ENCODE data around the gene SCAI. TPM values are rescaled to one million over a fixed set of nuclear protein-coding genes. Genes with fewer than 3 reads are reported as not detected.

SCAI gene
- total and polyA plus RNA-seq, 2 donors (not counting 1 experiment from before 2014, with no cell fraction given): 5.4 to 9.7 TPM

GRCh38 chr9:125066839-125067619, 76.3 kb downstream of the SCAI start:
- Histone ChIP-seq H3K9me3 (ENCODE audit: control insufficient read depth, insufficient read depth, low read depth, low read length) (no peaks in the 10 kb centered on the region), H3K27me3 (ENCODE audit: control insufficient read depth, insufficient read depth, low read length) (no peaks in the 10 kb centered on the region), H3K79me2 (ENCODE audit: control insufficient read depth, insufficient read depth, low read length) (no peaks in the 10 kb centered on the region), H3K9ac (ENCODE audit: insufficient read depth, low read length) (no peak overlapping the region), H3K4me1 (ENCODE audit: control insufficient read depth, extremely low read depth, insufficient read depth, low read length) (no peaks in the 10 kb centered on the region), H3K27ac (ENCODE audit: insufficient read depth, low read length) (peak overlapping the region; percentile 28), H3K4me2 (ENCODE audit: extremely low read depth, insufficient read depth, low read length) (peak overlapping the region; percentile 71), H3K4me3 (replicated peaks in 1 of 4; ENCODE audit: control extremely low read depth in 1 of 4, insufficient read depth in 1 of 4, low read depth in 3 of 4, low read length in 4 of 4) (no peak overlapping the region), H2AFZ (ENCODE audit: low read length) (peak overlapping the region; percentile 73), H4K20me1 (ENCODE audit: control insufficient read depth, extremely low read depth, insufficient read depth, low read length) (no peaks in the 10 kb centered on the region), H3K36me3 (ENCODE audit: control insufficient read depth, insufficient read depth, low read length) (no peaks in the 10 kb centered on the region)
- DNase-seq (ENCODE audit: low read depth in 2 of 2): peak; percentile 29 to 66
- TF ChIP-seq, protein P1, sequence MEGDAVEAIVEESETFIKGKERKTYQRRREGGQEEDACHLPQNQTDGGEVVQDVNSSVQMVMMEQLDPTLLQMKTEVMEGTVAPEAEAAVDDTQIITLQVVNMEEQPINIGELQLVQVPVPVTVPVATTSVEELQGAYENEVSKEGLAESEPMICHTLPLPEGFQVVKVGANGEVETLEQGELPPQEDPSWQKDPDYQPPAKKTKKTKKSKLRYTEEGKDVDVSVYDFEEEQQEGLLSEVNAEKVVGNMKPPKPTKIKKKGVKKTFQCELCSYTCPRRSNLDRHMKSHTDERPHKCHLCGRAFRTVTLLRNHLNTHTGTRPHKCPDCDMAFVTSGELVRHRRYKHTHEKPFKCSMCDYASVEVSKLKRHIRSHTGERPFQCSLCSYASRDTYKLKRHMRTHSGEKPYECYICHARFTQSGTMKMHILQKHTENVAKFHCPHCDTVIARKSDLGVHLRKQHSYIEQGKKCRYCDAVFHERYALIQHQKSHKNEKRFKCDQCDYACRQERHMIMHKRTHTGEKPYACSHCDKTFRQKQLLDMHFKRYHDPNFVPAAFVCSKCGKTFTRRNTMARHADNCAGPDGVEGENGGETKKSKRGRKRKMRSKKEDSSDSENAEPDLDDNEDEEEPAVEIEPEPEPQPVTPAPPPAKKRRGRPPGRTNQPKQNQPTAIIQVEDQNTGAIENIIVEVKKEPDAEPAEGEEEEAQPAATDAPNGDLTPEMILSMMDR (conservative IDR thresholded peaks at IDR 0.05 in 1 of 2, IDR thresholded peaks at IDR 0.05 in 1 of 2; ENCODE audit: low read depth in 1 of 2, low read length in 2 of 2): no peak
- TF ChIP-seq EZH2 (IDR thresholded peaks at IDR 0.05; ENCODE audit: low read length, missing control alignments): no peak

DNA sequence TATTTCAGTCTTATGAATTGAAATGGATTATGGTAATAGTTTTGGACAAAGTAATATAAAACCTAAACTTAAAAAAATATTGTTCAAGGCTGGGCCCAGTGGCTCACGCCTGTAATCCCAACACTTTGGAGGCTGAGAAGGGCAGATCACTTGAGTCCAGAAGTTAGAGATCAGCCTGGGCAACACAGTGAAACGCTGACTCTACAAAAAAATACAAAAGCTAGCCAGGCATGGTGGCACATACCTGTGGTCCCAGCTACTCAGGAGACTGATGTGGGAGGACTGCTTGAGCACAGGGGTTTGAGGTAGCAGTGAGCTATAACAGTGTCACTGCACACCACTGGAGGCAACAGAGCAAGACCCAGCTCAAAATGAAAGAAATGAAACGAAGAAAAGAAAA, 81.9 kb downstream of the SCAI start:
- Histone ChIP-seq H3K79me2 (ENCODE audit: control insufficient read depth, insufficient read depth, low read length) (no peaks in the 10 kb centered on the region), H3K36me3 (ENCODE audit: control insufficient read depth, insufficient read depth, low read length) (no peaks in the 10 kb centered on the region), H3K4me1 (ENCODE audit: control insufficient read depth, extremely low read depth, insufficient read depth, low read length) (no peaks in the 10 kb centered on the region), H3K9ac (ENCODE audit: insufficient read depth, low read length) (no peak overlapping the region), H3K9me3 (ENCODE audit: control insufficient read depth, insufficient read depth, low read depth, low read length) (no peaks in the 10 kb centered on the region), H2AFZ (ENCODE audit: low read length) (no peak overlapping the region), H3K4me2 (ENCODE audit: extremely low read depth, insufficient read depth, low read length) (no peak overlapping the region), H3K27ac (ENCODE audit: insufficient read depth, low read length) (no peak overlapping the region), H4K20me1 (ENCODE audit: control insufficient read depth, extremely low read depth, insufficient read depth, low read length) (no peaks in the 10 kb centered on the region), H3K27me3 (ENCODE audit: control insufficient read depth, insufficient read depth, low read length) (no peaks in the 10 kb centered on the region), H3K4me3 (replicated peaks in 1 of 4; ENCODE audit: control extremely low read depth in 1 of 4, insufficient read depth in 1 of 4, low read depth in 3 of 4, low read length in 4 of 4) (no peak overlapping the region)
- DNase-seq (ENCODE audit: low read depth in 2 of 2): no peak
- TF ChIP-seq, protein P1 (conservative IDR thresholded peaks at IDR 0.05 in 1 of 2, IDR thresholded peaks at IDR 0.05 in 1 of 2; ENCODE audit: low read depth in 1 of 2, low read length in 2 of 2): no peak
- no peak for TF ChIP-seq EZH2 (IDR thresholded peaks at IDR 0.05; ENCODE audit: low read length, missing control alignments)

- no peaks in the 10 kb centered on the region for H3K4me1 ChIP-seq (ENCODE audit: control insufficient read depth, extremely low read depth, insufficient read depth, low read length)
- peaks cover 2% of the 10 kb centered on the region for H3K36me3 ChIP-seq (ENCODE audit: control insufficient read depth, insufficient read depth, low read length)
- H2AFZ ChIP-seq (ENCODE audit: low read length): no peak overlapping the region
- H3K4me3 ChIP-seq (replicated peaks in 1 of 4; ENCODE audit: control extremely low read depth in 1 of 4, insufficient read depth in 1 of 4, low read depth in 3 of 4, low read length in 4 of 4): no peak overlapping the region
- no peak overlapping the region for H3K27ac ChIP-seq (ENCODE audit: insufficient read depth, low read length)
- H3K27me3 ChIP-seq (ENCODE audit: control insufficient read depth, insufficient read depth, low read length): no peaks in the 10 kb centered on the region
- DNase-seq (ENCODE audit: low read depth in 2 of 2): peak in 1 of 2 donors; percentile 12
- TF ChIP-seq, protein P1 (conservative IDR thresholded peaks at IDR 0.05 in 1 of 2, IDR thresholded peaks at IDR 0.05 in 1 of 2; ENCODE audit: low read depth in 1 of 2, low read length in 2 of 2): no peak
- TF ChIP-seq EZH2 (IDR thresholded peaks at IDR 0.05; ENCODE audit: low read length, missing control alignments): no peak
- no peaks in the 10 kb centered on the region for H4K20me1 ChIP-seq (ENCODE audit: control insufficient read depth, extremely low read depth, insufficient read depth, low read length)
- H3K9ac ChIP-seq (ENCODE audit: insufficient read depth, low read length): no peak overlapping the region
- H3K9me3 ChIP-seq (ENCODE audit: control insufficient read depth, insufficient read depth, low read depth, low read length): no peaks in the 10 kb centered on the region
- H3K4me2 ChIP-seq (ENCODE audit: extremely low read depth, insufficient read depth, low read length): no peak overlapping the region
- H3K79me2 ChIP-seq (ENCODE audit: control insufficient read depth, insufficient read depth, low read length): no peaks in the 10 kb centered on the region
Measured at GRCh38 chr9:125049212-125050049, 93.9 kb downstream of the SCAI start.
